Hematopoietic multipotent progenitor cell treated with erythropoietin and hydrocortisone succinate and interleukin-3 and kit ligand, for 4 days (in vitro differentiated cells): ENCODE data around the gene MCF2L2.

ENCODE experiments used
- DNase-seq: peaks from one replicate; pipeline ENCODE4 v3.0.0-alpha.2; 2015

MCF2L2 gene

DNA sequence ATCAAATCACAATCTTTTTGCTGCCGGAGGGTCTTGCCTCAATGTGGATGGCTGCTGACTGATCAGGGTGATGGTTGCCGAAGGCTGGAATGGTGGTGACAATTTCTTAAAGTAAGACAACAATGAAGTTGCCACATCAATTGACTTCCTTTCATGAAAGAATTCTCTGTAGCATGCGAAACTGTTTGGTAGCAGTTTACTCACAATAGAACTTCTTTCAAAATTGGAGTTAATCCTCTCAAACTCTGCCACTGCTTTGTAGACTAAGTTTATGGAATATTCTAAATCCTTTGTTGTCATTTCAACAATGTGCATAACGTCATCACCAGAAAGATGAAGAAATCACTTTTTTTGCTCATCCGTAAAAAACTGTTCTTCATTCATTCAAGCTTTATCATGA lies 109.5 kb downstream of the MCF2L2 start:
- no peak for DNase-seq

DNA sequence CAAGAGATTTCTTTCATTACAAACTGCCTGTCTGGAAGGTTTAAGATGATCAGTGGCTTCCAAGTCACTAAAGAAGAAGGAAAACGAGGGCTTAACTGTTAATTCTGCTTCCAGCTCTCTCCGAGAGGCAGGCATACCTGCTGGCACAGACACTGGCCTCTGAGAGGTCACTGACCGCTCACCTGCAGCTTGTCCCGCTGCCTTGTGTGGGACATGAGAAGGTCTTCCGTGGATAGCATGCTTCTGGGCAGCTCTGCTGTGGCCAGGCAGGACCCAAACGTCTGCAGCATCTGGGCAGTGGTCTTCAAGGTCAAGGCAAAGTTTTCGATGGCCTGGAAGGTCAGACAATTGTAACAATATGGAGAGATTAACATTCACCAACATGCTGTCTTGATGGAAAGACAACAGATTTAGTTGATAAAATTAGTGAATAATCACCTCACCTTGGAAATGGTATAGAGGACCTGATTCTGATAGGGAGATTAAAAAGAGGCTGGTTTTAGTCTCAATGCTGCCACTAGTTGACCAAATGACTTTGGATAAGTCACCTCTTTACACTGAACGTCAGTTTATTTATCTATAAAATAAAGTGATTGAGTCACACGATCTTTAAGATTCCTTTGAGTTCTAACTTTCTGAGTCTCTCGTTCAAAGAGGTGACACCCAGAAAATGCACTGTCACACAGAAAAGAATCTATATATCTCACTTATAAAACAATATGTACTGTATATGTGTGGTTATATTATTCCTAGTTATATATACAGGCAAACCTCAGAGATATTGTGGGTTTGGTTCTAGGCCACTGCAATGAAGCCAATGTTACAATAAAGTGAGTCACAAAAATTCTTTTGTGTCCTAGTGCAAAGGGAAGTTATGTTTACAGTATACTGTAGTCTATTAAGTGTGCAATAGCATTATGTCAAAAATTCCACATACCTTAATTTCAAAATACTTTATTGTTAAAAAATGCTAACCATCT lies 110.2 kb downstream of the MCF2L2 start:
- DNase-seq, result no peak

DNA sequence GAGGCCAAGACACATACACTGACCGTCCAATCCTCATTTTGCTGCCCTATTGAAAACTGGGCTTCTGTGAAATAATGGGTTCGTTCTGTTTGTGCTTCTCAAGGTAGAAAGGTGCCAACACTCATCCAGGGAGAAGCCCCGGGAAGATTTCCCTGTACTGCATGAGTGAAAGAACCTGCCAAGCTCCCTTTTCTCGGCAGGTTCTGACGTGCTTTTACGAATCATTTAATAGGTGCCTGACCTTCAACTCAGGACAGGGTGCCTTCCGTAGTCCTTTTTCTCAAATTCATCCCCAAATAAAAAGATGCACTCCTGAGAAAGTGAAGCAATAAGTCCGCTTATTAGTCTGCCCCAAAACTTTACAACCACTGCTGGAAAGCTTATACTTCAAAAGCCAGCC lies 111.1 kb downstream of the MCF2L2 start:
- no peak for DNase-seq

DNA sequence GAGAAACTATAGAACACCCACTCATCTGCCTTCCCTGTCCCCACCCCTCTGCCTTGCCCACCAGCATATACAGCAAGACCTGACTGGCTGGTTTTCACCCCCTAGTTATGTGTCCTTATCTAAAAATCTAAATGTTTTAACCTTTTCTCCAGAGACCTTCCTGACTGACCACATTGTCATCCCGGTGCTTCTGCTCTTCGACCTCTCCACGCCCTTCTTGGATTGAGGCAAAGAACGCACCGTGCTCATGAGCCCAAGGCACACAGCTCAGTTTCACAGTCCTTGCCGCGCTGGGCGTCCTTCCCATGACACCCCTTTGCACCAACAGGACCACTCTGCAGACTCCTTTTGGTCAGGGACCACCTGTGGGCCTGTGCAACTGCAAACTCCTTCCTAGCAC lies 112.7 kb downstream of the MCF2L2 start:
- no peak for DNase-seq

DNA sequence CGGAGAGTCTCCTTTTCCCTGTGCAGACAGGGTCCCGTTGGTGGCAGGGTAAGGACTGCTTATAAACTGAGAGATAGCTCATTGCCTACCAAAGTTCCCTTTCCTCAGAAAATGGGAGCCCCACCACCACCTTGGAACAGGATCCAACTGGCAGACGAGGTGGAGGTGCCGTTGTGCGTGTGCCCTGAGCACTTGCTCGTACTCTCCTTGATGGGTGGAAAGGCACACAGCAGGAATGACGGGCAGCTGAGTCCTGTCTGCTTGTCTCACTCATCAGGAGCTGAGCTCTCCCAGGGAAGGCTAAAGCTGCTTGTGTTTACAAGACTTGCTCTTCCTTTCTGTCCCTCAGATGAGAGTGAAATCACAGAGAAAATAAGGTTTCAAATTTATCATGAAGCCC lies 114.7 kb downstream of the MCF2L2 start:
- DNase-seq, result no peak

DNA sequence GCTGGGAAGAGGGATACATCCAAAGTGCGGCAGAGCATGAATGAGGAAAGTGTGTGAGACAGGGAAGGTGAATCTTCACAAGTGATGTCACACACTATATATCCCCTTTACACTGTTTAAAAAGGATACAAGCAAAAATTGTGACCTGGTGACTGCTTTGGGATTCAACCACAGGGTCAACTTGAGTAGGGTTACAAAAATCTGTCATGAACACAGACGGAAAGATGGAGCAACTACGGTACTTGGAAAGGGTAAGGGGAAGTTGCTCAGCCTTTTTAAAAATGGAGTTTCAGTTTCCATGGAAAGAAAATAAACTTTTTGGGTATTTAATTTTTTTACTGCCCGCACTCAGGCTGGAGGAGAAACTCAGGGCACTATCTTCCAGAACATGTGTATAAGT lies 115.1 kb downstream of the MCF2L2 start:
- DNase-seq, result no peak

DNA sequence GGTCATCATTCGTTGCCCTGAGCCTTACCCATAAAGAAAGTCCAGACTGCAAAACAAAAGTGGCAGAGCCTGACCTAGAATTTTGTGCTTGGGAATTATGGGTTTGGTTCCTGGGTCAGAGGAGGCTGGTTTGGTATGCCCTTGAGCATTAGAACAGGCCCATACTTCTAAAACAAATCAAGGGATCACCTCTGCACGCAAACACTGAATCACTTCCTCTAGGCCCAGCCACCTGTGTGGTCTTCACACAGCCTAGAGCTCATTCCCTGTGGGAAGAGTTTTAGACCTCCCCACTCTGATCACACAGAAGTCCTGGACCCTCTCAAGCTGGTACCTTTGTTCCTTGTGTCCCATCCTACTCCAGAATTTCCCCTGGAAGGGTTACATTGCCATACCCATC lies 116.0 kb downstream of the MCF2L2 start:
- DNase-seq, result no peak

DNA sequence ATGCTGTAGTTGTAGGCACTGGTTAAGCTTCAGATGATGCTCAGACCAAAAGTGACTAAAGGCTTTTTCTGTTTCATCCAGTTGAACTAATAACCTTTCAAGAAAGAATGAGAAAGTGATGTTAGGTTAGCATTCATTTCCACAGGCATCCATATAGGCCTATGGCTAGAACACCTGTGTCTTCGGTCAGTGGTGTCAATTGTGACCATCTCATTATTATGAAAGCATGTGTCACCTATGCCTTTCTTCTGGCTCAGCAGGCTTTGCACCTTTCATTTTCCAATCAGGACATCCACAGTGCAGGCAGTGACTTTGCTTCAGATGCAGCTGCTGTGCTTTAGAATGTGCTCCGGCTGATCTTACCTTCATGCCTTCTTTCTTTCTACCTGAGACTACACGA lies 117.5 kb downstream of the MCF2L2 start:
- no peak for DNase-seq

DNA sequence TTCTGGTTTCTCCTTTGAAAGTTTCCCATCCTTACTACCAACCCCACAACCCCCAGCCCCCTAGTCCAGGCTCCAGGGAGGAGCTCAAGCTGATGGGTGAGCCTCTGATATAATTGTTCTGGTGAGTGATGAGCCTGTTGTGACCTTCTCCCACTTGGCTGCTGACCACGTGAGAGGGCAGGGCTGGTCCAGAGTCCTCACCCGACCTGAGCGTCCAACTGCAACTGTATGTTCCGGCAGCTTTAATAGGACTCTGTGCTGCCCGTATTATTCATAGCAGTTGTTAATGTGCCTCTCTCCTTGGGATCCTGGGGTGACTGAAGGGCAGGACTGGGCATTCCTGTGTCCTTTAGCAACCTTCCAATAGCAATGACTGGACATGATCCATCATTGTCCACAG lies 119.1 kb downstream of the MCF2L2 start:
- no peak for DNase-seq

DNA sequence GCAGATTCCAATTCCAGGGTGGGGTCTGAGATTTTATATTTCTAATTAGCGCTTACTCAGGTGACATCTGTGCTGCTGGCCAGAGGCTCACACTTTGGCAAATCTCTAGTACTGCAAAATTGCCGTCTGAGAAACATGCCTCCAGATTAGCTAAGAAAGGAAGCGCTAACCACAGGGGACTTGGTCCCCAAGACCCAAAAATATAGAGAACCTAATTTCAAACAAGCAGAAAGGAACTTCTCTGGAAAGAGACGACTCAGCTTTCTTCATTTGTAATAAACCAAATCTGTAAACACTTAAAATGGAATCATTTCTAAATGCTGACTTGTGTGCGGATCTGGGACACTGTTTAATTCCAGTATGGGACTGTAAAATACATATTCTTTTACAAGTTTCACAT lies 119.7 kb downstream of the MCF2L2 start:
- DNase-seq, result peak; percentile 38

DNA sequence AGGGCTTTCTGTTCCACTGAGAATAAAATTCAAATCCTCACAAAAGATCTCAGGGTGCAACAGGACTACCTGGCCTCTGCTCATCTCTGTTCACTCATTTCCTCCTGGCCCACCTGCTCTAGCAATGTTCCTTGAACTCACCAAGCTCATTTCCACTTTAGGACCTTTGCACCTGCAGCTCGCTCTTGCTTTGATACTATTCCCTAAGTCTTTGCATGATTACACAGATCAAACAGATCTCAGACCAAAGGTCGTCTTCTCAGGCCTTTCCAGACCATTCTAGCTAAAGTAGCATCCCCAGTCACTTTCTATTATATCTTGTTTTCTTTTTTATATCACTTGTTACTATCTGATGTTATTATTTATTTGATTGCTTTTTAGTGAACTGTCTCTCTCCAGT lies 120.7 kb downstream of the MCF2L2 start:
- no peak for DNase-seq

DNA sequence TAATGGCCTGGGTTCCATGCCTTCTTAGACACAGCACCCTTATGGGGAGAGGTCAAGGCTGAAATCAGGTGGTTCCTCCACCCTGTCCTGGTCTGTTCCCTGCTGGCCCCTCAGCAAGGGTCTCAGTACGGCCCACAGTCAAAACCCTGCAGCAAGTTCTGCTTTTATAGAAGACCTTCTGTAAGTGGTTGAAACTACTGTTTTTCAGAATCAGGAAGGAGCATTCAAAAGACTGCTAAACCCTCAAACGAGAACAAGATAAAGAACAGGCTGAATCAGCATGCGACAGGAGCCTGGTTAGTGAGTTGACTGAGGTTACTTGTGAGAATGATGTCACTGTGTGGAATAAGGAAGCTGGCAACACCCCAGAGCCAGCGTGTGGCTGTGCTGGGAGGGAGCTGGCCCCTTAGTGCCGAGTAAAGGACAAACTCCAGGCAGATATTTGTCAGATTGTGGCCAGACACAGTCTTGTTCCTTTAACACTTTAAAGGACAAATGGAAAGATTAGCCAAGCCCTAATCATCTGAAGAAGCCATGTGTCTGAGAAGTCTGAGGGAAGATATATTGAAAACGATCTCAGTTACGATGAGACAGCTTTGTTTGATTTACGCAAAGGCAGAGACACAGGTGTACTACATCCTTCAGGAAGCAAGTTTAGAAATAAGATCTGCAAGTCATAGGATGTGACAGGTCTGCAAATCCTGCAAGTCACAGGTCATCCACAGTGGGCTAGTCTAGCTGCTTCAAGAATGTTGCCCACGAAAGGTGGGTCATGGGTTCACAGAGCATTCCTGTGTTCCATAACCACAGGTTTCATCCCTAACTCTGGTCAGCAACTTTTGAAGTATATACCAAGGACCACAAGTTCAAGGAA lies 121.4 kb downstream of the MCF2L2 start:
- DNase-seq, result peak; percentile 96

DNA sequence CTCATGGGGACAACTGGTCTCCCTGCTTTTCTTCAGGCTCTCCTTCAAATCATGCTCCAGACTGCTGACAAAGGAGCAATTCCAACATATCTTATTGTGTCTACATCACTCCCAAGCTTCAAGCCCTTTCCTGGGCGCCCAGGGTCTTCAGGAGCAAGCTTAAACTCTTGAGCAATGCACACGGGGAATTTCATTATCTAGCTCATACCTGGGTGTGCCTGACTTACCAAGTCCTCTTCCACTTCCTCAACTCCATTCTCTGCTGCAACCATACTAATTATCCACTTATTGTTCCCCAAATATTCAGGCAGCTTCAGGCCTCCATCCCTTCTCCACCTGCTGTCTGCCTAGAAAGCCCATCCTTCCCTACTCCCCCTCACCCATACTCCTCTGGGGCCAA lies 124.7 kb downstream of the MCF2L2 start:
- DNase-seq, result no peak

DNA sequence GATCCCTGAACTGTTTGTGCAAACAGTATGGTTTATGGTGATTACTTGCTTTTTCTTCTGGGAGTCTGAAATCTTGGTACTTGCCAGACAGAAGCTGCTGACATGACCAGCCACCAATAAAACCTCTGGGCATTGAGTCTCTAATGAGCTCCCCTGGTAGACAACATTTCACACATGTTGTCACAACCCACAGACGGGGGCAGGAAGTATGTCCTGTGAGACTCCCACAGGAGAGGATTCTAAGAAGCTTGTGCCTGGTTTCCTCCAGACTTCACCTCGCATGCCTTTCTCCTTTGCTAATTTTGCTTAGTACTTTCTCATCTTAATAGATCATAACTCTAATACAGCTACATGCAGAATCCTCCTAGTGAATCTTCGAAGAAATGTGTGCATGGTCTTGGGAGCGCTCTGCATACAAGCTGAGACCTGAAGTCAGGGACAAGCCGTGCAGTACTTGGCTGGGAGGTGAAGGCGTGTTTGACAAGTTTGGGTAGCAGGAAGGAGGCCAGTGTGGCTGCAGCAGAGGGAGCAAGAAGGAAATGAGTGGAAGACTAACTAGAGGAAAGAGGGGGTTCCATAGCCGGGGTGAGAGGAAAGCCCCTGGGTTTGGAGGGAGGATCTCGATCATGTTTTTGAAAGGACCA lies 126.4 kb downstream of the MCF2L2 start:
- DNase-seq, result no peak

DNA sequence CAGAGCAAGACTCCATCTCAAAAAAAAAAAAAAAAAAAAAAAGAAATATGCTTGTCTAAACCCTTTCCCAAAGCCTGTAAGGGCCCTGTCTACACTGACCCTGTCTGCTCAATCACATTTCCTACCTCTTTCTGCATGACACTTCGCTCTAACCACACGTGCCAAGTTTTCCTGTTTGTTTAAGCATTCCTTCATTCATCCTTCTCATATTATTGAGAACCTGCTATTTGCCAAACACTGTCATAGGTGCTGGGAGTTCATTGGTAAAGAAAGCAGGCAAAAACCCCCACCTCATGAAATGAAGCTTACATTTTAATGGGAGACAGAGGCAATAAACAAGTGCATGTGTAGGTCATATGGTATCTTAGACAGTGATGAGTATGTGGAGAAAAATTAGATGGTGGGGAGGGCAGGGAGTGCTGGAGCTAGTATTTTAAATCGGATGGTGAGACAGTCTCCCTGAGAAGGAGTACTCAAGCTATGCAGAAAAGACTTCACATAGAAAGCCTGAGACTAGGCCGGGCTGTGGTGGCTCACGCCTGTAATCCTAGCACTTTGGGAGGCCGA lies 127.3 kb downstream of the MCF2L2 start:
- no peak for DNase-seq

DNA sequence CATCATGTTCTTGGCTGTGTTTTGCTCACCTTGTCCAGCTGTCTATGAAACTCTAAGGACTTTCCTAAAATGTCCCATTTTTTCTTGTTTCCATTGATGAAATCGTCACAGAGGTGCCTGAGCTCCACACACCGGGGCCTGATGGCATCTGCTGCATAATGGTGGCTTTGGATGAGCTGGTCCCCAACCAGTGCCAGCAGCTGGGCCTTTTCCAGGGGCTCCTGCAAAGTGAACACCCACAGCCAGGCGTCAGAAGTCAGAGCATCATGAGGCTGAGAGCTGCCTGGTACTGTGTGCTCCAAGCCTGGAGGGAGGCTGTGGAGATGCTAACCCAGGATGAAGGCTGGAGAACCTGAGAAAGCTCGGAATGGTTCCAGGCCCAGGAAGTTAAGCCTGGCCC lies 128.4 kb downstream of the MCF2L2 start:
- no peak for DNase-seq

DNA sequence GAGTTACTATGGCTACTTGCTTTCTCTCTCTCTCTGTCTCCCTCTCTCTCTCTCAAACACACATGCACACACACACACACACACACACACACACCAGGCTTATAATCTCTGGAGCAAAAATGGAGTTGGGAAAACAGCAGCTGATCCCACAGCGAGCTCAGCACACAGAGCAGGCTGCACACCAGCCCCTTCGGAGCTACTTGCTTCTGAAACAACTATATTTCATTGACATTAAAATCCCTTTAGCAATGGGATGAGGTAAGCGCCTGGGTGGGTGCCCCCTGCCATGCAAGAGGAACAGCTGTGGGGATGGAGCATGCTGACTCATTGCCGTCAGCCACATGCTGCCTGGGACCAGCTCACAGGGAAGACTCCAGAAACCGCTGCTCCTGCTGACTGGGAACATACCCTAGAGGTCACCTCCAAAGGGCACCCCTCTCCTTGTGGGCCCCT lies 129.7 kb downstream of the MCF2L2 start:
- DNase-seq, result peak; percentile 80

DNA sequence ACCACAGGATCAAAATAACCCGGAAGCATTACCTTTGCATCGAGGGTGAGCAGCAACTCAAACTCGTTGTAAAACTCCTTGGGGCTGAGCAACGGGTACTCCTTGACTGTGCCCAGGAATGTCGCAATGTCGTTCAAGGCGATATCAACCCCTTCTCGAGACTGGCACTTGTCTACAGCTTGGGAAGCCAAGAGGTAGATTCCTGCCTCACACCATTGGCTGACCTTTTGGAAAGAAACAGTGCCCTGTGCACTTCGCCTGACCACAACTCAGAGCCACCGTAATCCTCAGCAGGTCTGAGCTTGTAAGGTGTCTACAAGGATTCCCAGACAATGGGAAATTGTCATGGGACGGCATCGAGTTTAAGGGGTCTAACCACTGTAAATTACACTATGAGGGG lies 131.5 kb downstream of the MCF2L2 start:
- no peak for DNase-seq

DNA sequence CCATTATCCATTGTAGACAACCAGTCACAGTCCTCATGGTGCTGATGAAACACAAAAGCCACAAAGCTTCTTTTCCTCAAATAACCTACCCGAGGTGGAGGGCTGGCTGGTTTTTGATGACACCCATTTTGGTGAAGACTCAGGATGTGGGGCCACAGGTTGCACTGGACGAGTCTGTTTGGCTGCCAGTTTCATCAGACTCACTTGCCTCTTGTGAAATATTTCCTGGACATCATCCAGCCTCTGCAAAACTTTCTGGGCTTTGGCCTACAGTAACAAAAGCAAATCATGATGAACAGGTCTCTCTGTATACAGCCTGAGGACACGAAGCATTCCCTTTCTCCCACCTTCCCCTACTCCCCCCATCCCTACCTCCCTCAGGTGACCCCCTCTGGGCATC lies 133.2 kb downstream of the MCF2L2 start:
- peak; percentile 83 for DNase-seq

DNA sequence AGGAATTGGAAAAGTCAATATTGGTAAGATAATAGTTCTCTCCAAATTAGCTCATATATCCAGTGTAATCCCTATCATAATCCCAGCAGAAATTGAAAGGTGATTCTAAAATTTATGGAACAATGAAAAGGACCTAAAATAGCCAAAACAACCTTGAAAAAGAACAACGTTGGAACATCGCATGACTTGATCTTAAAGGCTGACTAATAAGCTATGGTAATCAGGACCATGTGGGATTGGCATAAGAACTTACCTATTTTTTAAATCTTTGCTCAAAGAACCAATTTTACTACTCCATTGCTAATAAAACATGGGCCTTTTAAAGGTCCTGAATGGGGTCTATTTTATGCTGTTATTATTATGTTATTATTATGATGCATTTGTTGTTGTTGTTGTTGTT lies 134.5 kb downstream of the MCF2L2 start:
- no peak for DNase-seq

DNA sequence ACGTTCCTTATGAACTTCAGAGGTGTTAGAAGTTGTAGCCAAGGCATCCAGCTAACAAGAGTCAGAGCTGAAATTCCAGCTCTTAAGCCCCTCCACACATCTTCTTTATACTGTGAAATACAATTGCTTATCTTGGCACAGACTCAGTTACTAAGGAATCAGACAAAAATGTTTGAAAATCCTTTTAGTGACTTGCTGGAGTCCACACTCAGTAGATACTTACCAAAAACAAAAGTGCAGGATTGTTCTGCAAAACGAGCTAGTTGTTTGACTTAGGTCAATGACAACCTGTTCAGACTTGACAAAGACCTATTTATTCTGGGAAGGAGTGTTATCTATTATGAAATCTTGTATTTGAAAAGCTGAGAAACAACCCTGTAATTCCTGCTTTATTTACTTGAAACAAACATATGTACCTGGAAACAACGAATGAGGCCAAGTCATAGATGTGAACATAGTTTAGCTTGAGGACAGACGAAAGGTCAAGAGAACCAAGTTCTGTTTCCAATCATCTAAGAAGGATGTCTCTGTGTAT lies 136.9 kb downstream of the MCF2L2 start:
- DNase-seq, result no peak

DNA sequence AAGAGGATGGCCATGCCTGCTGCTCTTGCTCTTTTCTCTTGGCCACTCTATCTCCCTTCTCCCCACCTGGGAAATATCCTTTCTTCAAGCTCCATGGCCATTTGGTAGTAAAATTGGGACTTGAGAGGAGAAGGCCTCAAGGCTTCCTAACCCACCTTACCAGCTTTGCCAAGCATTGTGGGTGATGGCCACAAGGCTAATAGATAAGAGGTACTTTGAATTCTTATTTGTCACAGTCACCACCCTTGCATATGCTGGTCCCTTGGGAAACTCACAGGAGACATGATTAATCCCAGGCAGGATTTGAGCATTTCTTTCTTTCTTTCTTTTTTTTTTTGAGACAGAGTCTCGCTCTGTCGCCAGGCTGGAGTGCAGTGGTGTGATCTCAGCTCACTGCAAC lies 138.2 kb downstream of the MCF2L2 start:
- DNase-seq, result no peak

DNA sequence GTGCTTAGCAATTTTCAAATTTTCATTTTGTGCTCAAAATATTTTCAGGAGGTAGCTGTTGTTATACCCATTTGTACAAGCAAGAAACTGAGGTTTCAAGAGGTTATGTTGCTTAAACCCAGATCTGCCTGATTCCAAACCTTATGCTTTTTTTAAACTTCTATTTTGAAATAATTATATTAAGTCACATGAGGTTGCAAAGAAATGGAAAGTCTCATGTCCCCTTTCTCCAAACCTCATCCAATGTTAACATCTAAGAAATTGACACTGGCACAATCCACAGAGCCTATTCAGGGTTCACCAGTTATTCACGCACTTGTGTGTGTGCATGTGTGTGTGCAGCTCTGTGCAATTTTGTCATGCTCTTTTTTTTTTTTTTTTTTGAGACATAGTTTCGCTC lies 140.3 kb downstream of the MCF2L2 start:
- DNase-seq, result no peak
